ENCODE results near the gene SLC66A2. TPM values are rescaled to one million over a fixed set of nuclear protein-coding genes. Genes with fewer than 3 reads are reported as not detected.
A peak's percentile ranks its signal among the peaks of the same experiment; 100 is the strongest.

Gene SLC66A2
- total and polyA plus RNA-seq, 2 of the 13 experiments (the other 11 are each of a cell fraction or from before 2014, with no cell fraction given): 33.5 to 41.9 TPM

DNA sequence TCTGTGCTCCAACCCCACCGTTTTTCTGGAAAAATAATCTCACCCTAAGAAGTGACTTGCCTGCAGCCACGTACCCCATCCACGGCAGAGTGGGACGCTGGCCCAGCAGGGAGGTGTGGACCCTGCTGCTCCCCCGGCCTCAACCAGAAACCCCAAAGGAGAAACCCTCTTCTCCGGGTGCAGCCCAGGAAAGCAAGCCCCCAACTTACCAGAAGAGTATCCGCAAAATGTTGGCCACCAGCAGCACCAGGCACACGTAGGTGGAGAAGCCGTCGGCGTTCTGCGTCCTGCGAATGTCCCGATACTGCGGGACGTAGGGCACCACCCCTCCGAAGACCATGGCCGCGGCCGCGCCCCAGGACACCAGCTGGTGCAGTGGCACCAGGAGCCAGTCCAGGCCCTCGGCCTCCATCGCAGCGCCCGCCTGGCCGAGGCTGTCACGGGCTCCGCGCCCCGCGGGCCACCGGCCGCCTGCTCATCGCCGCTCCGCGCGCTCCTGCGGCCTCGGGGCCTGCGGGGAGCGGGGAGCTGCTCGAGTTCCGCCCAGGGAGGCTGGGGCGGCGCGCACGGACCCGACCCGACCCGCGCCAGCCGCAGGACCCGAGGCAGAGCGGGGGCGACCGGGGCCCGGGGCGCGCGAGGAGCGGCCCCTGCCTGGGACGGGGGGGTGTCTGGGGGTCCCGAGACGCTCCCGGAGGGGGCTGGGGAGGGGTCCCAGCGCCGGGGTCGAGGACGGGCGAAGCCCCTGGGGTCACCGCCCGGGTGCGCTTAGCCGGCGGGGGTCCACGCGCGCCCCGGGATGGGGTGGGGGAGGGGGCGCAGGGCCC, 725 bp downstream of the SLC66A2 start (continued):
- TF ChIP-seq SYNCRIP (IDR thresholded peaks at IDR 0.05; ENCODE audit: insufficient read depth, low read depth, low read length): no peak
- peak; percentile 30; the same call in 1 of the 2 replicates for TF ChIP-seq ZNF607 (CRISPR knock-in tag; IDR thresholded peaks at IDR 0.05; ENCODE audit: borderline replicate concordance)
- TF ChIP-seq, protein P1, sequence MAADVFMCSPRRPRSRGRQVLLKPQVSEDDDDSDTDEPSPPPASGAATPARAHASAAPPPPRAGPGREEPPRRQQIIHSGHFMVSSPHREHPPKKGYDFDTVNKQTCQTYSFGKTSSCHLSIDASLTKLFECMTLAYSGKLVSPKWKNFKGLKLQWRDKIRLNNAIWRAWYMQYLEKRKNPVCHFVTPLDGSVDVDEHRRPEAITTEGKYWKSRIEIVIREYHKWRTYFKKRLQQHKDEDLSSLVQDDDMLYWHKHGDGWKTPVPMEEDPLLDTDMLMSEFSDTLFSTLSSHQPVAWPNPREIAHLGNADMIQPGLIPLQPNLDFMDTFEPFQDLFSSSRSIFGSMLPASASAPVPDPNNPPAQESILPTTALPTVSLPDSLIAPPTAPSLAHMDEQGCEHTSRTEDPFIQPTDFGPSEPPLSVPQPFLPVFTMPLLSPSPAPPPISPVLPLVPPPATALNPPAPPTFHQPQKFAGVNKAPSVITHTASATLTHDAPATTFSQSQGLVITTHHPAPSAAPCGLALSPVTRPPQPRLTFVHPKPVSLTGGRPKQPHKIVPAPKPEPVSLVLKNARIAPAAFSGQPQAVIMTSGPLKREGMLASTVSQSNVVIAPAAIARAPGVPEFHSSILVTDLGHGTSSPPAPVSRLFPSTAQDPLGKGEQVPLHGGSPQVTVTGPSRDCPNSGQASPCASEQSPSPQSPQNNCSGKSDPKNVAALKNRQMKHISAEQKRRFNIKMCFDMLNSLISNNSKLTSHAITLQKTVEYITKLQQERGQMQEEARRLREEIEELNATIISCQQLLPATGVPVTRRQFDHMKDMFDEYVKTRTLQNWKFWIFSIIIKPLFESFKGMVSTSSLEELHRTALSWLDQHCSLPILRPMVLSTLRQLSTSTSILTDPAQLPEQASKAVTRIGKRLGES (CRISPR knock-in tag; IDR thresholded peaks at IDR 0.05; ENCODE audit: borderline replicate concordance): no peak
- TF ChIP-seq HNRNPL (IDR thresholded peaks at IDR 0.05; ENCODE audit: low read depth, low read length): peak; percentile 43; the same call in 1 of the 2 replicates
- TF ChIP-seq CCDC6 (CRISPR knock-in tag; IDR thresholded peaks at IDR 0.05): 0 out of 2 replicates have a peak, but pooled peaks have one; percentile 1
- TF ChIP-seq ZNF605 (CRISPR knock-in tag; IDR thresholded peaks at IDR 0.05): no peak
- 0 out of 2 replicates have a peak, but pooled peaks have one; percentile 2 for TF ChIP-seq HDAC1 (CRISPR knock-in tag; IDR thresholded peaks at IDR 0.05)
- 0 out of 2 replicates have a peak, but pooled peaks have one; percentile 40 for TF ChIP-seq TMF1 (CRISPR knock-in tag; IDR thresholded peaks at IDR 0.05; ENCODE audit: low read depth)
- TF ChIP-seq HDAC2 (CRISPR knock-in tag; IDR thresholded peaks at IDR 0.05): no peak
- TF ChIP-seq JUN (CRISPR knock-in tag; IDR thresholded peaks at IDR 0.05): no peak
- no peak for TF ChIP-seq ZNF3 (CRISPR knock-in tag; IDR thresholded peaks at IDR 0.05)
- TF ChIP-seq, protein P2, sequence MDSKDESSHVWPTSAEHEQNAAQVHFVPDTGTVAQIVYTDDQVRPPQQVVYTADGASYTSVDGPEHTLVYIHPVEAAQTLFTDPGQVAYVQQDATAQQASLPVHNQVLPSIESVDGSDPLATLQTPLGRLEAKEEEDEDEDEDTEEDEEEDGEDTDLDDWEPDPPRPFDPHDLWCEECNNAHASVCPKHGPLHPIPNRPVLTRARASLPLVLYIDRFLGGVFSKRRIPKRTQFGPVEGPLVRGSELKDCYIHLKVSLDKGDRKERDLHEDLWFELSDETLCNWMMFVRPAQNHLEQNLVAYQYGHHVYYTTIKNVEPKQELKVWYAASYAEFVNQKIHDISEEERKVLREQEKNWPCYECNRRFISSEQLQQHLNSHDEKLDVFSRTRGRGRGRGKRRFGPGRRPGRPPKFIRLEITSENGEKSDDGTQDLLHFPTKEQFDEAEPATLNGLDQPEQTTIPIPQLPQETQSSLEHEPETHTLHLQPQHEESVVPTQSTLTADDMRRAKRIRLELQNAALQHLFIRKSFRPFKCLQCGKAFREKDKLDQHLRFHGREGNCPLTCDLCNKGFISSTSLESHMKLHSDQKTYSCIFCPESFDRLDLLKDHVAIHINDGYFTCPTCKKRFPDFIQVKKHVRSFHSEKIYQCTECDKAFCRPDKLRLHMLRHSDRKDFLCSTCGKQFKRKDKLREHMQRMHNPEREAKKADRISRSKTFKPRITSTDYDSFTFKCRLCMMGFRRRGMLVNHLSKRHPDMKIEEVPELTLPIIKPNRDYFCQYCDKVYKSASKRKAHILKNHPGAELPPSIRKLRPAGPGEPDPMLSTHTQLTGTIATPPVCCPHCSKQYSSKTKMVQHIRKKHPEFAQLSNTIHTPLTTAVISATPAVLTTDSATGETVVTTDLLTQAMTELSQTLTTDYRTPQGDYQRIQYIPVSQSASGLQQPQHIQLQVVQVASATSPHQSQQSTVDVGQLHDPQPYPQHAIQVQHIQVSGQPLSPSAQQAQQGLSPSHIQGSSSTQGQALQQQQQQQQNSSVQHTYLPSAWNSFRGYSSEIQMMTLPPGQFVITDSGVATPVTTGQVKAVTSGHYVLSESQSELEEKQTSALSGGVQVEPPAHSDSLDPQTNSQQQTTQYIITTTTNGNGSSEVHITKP (CRISPR knock-in tag; IDR thresholded peaks at IDR 0.05; ENCODE audit: low read depth): no peak
- peak; percentile 33 for TF ChIP-seq HNRNPLL (IDR thresholded peaks at IDR 0.05; ENCODE audit: low read depth, low read length, poor library complexity, severe bottlenecking)
- TF ChIP-seq DMAP1 (CRISPR knock-in tag; IDR thresholded peaks at IDR 0.05): no peak
- TF ChIP-seq GABPA (IDR thresholded peaks at IDR 0.05; ENCODE audit: low read depth, low read length): no peak
- no peak for TF ChIP-seq GABPA (CRISPR knock-in tag; IDR thresholded peaks at IDR 0.05; ENCODE audit: low read depth)
- no peak for TF ChIP-seq MAZ (IDR thresholded peaks at IDR 0.05; ENCODE audit: borderline replicate concordance, low read depth, low read length)
- TF ChIP-seq MAZ (CRISPR knock-in tag; IDR thresholded peaks at IDR 0.05; ENCODE audit: low read depth): 0 out of 2 replicates have a peak, but pooled peaks have one; percentile 8
- TF ChIP-seq ZNF556 (CRISPR knock-in tag; IDR thresholded peaks at IDR 0.05; ENCODE audit: borderline replicate concordance): no peak
- no peak for TF ChIP-seq MIXL1 (CRISPR knock-in tag; IDR thresholded peaks at IDR 0.05)
- no peak for TF ChIP-seq NR3C1 (CRISPR knock-in tag; IDR thresholded peaks at IDR 0.05)
- TF ChIP-seq ZNF777 (CRISPR knock-in tag; IDR thresholded peaks at IDR 0.05): 0 out of 2 replicates have a peak, but pooled peaks have one; percentile 31
- no peak for TF ChIP-seq ZBTB20 (CRISPR knock-in tag; IDR thresholded peaks at IDR 0.05; ENCODE audit: borderline replicate concordance, low read depth)
- TF ChIP-seq, protein P3, sequence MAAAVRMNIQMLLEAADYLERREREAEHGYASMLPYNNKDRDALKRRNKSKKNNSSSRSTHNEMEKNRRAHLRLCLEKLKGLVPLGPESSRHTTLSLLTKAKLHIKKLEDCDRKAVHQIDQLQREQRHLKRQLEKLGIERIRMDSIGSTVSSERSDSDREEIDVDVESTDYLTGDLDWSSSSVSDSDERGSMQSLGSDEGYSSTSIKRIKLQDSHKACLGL (CRISPR knock-in tag; IDR thresholded peaks at IDR 0.05): no peak
- no peak for TF ChIP-seq NFE2 (CRISPR knock-in tag; IDR thresholded peaks at IDR 0.05)
